ENCODE results near the gene GRIP1.
A peak's percentile ranks its signal among the peaks of the same experiment; 100 is the strongest.

Gene GRIP1

DNA sequence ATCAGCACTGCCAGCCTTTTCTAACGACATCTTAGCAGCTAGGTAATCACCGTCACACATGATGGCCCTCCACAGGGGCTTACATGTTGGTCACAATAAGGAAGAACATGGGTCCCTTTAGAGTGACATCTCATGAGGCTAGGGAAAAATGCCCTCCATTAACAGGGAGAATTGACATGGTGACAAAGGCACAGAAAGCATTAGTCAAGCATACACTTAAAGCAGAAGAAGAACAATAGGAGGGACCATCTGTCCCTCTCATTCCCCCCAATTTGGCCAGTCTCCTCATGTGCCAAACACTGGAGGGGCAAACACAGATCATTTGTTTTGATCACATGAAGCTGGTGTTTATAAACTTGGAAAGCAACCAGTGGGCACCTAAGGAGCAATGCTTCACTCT lies 78.0 kb downstream of the GRIP1 start:
- no peaks in the 10 kb centered on the region for H3K36me3 Mint-ChIP-seq (ENCODE audit: insufficient read depth)
- ATAC-seq (replicated peaks; ENCODE audit: extremely low read depth, poor library complexity, severe bottlenecking) (no peak), DNase-seq (ENCODE audit: low spot score in 2 of 2) (no peak)
- H3K4me3 Mint-ChIP-seq: no peak overlapping the region
- H3K9me3 Mint-ChIP-seq: no peaks in the 10 kb centered on the region
- H3K27me3 Mint-ChIP-seq: no peaks in the 10 kb centered on the region
- H3K4me1 Mint-ChIP-seq: no peaks in the 10 kb centered on the region
- no peak overlapping the region for H3K27ac Mint-ChIP-seq (ENCODE audit: low read depth)

DNA sequence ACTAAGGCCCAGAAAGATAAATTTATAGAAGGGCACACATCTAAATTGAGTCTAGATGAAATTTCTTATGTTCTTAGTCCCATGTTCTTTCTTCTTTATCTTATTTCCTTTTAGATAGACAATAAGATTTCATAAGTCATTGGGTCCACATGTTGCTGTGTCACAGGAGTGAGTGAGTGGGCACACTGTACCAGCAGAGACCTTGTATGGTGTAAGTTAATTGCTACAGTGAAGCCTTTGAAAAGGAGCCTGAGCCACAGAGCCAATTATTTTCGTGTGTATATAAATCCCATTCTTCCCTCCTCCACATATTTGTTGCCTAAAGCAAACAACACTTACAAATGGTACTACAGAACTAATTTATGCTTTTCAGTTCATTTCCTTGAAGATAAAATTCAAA lies 79.1 kb downstream of the GRIP1 start:
- Mint-ChIP-seq H3K9me3 (no peaks in the 10 kb centered on the region), H3K4me3 (no peak overlapping the region), H3K36me3 (ENCODE audit: insufficient read depth) (no peaks in the 10 kb centered on the region), H3K4me1 (no peaks in the 10 kb centered on the region), H3K27ac (ENCODE audit: low read depth) (no peak overlapping the region), H3K27me3 (peaks cover 3% of the 10 kb centered on the region)
- ATAC-seq (replicated peaks; ENCODE audit: extremely low read depth, poor library complexity, severe bottlenecking) (no peak), DNase-seq (ENCODE audit: low spot score in 2 of 2) (no peak)

DNA sequence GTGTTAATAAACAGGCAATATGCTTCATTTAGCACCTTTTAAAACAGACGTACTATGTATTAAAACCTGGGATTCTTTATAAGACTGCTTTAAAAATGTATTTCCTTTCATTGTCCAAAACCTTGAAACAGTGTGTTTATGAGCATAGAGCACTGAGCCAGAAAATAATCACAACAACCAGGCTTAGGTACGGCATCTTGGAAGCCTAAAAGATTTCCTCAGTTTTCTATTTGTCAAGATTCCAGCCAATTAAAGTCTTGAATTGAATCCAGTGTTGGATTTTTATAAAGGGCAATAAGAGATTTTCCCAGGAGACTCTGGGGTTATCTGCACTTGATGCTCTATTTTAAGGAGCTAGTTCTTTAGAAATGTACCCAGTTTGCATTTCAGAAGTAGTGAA lies 80.3 kb downstream of the GRIP1 start:
- Mint-ChIP-seq H3K4me3 (no peak overlapping the region), H3K36me3 (ENCODE audit: insufficient read depth) (no peaks in the 10 kb centered on the region), H3K27ac (ENCODE audit: low read depth) (no peak overlapping the region), H3K4me1 (no peaks in the 10 kb centered on the region), H3K27me3 (peaks cover 9% of the 10 kb centered on the region), H3K9me3 (no peaks in the 10 kb centered on the region)
- no peak for DNase-seq (ENCODE audit: low spot score in 2 of 2)
- ATAC-seq (replicated peaks; ENCODE audit: extremely low read depth, poor library complexity, severe bottlenecking): no peak

DNA sequence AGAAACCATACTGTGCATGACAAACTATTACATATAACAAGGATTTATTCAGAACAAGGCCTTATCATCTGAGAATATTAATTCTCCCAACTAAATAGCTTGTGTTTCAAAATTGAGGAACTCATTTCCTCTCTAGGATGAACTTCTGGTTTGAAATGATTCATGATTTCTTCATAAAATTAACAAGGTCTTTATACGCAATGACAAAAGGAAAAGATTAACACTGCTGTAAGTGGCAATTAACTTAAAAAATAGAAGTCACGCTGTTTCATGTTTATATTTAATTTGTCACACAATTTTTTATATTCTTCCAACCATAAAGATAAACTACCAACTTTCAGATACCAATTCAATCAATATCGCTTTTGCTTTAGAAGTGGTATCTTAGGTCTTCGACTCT lies 80.8 kb downstream of the GRIP1 start:
- no peak overlapping the region for H3K4me3 Mint-ChIP-seq
- H3K9me3 Mint-ChIP-seq: no peaks in the 10 kb centered on the region
- peaks cover 9% of the 10 kb centered on the region for H3K27me3 Mint-ChIP-seq
- H3K27ac Mint-ChIP-seq (ENCODE audit: low read depth): no peak overlapping the region
- ATAC-seq (replicated peaks; ENCODE audit: extremely low read depth, poor library complexity, severe bottlenecking) (no peak), DNase-seq (ENCODE audit: low spot score in 2 of 2) (no peak)
- no peaks in the 10 kb centered on the region for H3K36me3 Mint-ChIP-seq (ENCODE audit: insufficient read depth)
- H3K4me1 Mint-ChIP-seq: no peaks in the 10 kb centered on the region

DNA sequence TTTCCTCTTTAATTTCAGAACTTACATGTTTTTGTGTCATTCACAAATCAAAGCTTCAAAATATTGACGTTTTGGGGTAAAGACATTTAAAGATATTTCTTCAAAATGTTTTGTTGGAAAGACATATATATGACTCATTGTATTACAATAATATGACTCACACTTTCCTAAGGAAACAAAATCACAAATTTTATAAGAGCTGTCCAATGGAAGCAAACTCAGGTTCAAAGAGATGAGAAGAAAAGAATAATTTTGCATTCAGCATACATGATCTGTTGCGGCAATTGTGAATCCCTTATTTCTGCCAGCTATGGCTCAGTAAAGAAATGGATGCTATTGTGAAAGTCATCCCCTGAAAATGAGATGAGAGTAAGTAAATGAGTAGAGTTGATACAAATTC lies 82.7 kb downstream of the GRIP1 start:
- DNase-seq (ENCODE audit: low spot score in 2 of 2) (no peak), ATAC-seq (replicated peaks; ENCODE audit: extremely low read depth, poor library complexity, severe bottlenecking) (no peak)
- no peak overlapping the region for H3K4me3 Mint-ChIP-seq

DNA sequence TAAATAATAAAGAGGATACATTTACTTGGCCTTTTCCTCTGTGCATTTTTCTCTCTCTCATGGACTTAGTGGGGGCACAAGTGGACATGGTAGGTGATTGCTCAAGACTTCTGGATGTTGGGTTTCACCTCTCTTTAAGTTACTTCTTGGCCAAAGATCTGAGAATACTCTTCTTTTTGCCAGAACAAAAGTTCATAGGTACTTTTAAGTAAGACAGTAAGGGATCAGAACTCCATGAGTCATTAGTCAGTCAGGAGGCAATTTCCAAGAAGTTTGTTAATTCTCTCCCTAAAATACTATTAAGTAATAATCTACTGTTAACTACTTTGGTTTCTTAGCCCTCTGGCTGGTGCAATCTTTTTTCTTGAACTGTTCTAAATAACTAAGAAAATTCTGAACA lies 84.2 kb downstream of the GRIP1 start:
- Mint-ChIP-seq H3K4me1 (no peaks in the 10 kb centered on the region), H3K27me3 (peaks cover 9% of the 10 kb centered on the region)
- DNase-seq (ENCODE audit: low spot score in 2 of 2): no peak

More for the DNA sequence above, 82.7 kb downstream of the GRIP1 start:
- Mint-ChIP-seq H3K27ac (ENCODE audit: low read depth) (no peak overlapping the region), H3K9me3 (no peaks in the 10 kb centered on the region), H3K4me1 (no peaks in the 10 kb centered on the region), H3K27me3 (peaks cover 9% of the 10 kb centered on the region), H3K36me3 (ENCODE audit: insufficient read depth) (no peaks in the 10 kb centered on the region)

DNA sequence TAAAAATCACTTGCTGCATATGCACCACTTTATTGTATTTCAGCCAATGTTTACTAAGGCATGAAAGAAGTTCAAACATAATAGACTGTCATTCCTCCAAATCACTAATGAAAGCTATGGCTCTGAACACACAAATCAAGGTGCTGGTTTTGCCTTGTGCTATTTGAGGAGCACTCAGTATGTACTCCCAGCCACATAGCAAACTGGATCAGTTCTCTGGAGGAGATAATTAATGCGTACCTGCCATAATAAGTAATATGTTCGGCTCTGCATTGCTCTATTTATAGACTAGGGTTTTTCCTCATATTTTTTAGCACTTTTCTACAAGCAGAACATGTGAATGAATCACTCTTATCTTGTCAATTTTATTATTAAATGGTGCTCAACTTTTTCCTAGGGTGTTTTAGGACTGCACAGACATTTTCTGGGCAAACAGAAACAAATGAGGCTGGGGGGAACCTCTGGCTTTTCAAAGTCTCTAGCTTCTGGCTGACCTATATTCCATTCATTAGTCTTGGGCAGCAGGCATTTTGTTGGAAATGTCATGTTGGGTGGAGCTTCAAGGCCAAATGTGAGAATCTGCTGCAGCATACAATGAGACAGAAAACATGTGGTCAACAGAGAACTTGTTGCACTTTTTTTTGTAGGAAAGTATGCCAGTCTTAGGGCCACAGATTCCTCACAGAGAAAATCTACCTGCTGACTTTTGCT lies 88.4 kb downstream of the GRIP1 start:
- ATAC-seq (replicated peaks; ENCODE audit: extremely low read depth, poor library complexity, severe bottlenecking): no peak
- Mint-ChIP-seq H3K36me3 (ENCODE audit: insufficient read depth) (no peaks in the 10 kb centered on the region), H3K27ac (ENCODE audit: low read depth) (no peak overlapping the region), H3K27me3 (peaks cover 9% of the 10 kb centered on the region), H3K4me3 (no peak overlapping the region), H3K4me1 (no peaks in the 10 kb centered on the region), H3K9me3 (no peaks in the 10 kb centered on the region)
- no peak for DNase-seq (ENCODE audit: low spot score in 2 of 2)

More for the DNA sequence above, 84.2 kb downstream of the GRIP1 start:
- ATAC-seq (replicated peaks; ENCODE audit: extremely low read depth, poor library complexity, severe bottlenecking): no peak
- Mint-ChIP-seq H3K36me3 (ENCODE audit: insufficient read depth) (no peaks in the 10 kb centered on the region), H3K27ac (ENCODE audit: low read depth) (no peak overlapping the region), H3K9me3 (no peaks in the 10 kb centered on the region), H3K4me3 (no peak overlapping the region)

DNA sequence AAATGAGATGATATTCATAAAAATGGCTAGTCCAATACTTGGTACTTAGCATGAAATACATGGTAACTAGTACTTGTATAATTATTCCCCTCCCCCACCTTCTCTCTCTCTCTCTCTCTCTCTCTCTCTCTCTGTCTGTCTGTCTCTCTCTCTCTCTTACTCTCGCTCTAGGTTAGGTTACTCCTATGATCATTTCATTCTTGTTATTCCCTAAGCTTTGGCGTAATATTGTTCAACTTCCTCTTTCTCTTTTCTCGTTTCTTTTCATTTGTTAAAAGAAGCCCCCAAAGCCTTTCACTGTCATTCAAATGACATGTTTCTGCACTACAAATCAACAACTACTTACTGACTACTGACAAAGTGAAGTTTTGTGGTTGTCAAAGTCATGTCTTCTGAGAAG lies 89.8 kb downstream of the GRIP1 start:
- H3K9me3 Mint-ChIP-seq: no peaks in the 10 kb centered on the region
- H3K36me3 Mint-ChIP-seq (ENCODE audit: insufficient read depth): no peaks in the 10 kb centered on the region
- H3K4me1 Mint-ChIP-seq: no peaks in the 10 kb centered on the region
- H3K27me3 Mint-ChIP-seq: no peaks in the 10 kb centered on the region
- no peak overlapping the region for H3K4me3 Mint-ChIP-seq
- no peak for DNase-seq (ENCODE audit: low spot score in 2 of 2)
- no peak for ATAC-seq (replicated peaks; ENCODE audit: extremely low read depth, poor library complexity, severe bottlenecking)
- peak overlapping the region; percentile 12 for H3K27ac Mint-ChIP-seq (ENCODE audit: low read depth)

DNA sequence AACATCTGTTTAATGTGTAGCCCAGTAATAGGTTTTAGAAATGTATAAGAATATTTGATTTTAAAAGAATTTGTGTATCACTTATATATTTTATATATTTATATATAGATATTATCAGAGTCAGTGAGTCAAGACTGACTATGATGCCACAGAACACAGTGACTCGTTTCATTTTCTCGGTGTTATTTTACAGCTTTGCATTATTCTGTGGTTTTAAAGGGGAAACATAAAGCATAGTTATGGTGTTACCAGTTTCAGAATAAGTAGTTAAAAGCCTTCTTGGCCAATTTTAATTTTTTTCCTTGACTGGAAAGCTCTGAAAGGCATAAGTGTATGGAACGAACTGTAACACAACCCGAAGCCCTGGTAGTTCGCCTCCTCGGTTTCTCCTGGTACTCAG lies 91.0 kb downstream of the GRIP1 start:
- Mint-ChIP-seq H3K9me3 (no peaks in the 10 kb centered on the region), H3K4me3 (no peak overlapping the region), H3K27ac (ENCODE audit: low read depth) (no peak overlapping the region), H3K27me3 (no peaks in the 10 kb centered on the region), H3K4me1 (no peaks in the 10 kb centered on the region), H3K36me3 (ENCODE audit: insufficient read depth) (no peaks in the 10 kb centered on the region)
- ATAC-seq (replicated peaks; ENCODE audit: extremely low read depth, poor library complexity, severe bottlenecking) (no peak), DNase-seq (ENCODE audit: low spot score in 2 of 2) (no peak)

DNA sequence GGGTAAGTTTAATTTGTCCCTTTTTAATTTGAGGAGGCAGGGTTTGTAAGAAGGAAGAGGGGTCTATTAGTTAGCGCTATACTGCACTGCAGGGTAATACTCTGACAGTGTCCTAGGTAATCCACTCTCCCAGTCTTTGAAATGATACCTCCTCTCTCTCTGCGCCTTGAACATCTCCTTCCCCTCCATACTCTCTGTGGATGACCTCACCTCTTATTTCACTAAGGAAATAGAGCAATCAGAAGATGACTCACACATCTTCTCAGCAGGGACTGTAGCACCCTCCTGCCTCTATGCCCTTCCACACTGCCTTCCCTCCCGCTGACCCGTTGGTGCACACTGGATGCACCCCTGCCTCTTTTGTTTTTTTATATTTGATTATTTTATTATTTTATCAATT lies 94.2 kb downstream of the GRIP1 start:
- no peak overlapping the region for H3K27ac Mint-ChIP-seq (ENCODE audit: low read depth)
- no peak overlapping the region for H3K4me3 Mint-ChIP-seq
- H3K36me3 Mint-ChIP-seq (ENCODE audit: insufficient read depth): no peaks in the 10 kb centered on the region
- no peak for DNase-seq (ENCODE audit: low spot score in 2 of 2)
- H3K27me3 Mint-ChIP-seq: no peaks in the 10 kb centered on the region
- no peaks in the 10 kb centered on the region for H3K4me1 Mint-ChIP-seq
- no peaks in the 10 kb centered on the region for H3K9me3 Mint-ChIP-seq
- no peak for ATAC-seq (replicated peaks; ENCODE audit: extremely low read depth, poor library complexity, severe bottlenecking)

DNA sequence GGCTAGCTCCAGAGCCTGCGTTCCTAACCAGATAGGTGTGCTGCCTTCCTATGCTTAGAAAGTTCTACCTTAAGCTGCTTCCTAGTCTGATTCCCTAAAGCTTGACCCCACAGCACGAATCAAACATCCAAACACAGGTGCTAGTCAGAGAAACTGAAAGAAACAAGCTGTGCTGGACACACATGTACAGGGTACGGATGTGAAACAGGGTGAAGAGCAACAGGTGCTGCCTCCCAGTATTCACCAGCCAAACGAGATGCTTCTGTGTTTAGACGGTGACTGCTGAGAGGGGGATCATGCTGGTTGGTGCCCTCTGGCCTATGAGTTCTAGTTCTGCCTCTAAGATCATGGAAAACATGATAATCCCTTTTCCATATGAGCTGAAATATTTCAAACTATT lies 105.3 kb downstream of the GRIP1 start:
- Mint-ChIP-seq H3K4me3 (no peak overlapping the region), H3K36me3 (ENCODE audit: insufficient read depth) (no peaks in the 10 kb centered on the region), H3K9me3 (peaks cover under 1% of the 10 kb centered on the region), H3K27ac (ENCODE audit: low read depth) (no peak overlapping the region), H3K27me3 (peaks cover 48% of the 10 kb centered on the region), H3K4me1 (no peaks in the 10 kb centered on the region)
- ATAC-seq (replicated peaks; ENCODE audit: extremely low read depth, poor library complexity, severe bottlenecking) (no peak), DNase-seq (ENCODE audit: low spot score in 2 of 2) (no peak)

DNA sequence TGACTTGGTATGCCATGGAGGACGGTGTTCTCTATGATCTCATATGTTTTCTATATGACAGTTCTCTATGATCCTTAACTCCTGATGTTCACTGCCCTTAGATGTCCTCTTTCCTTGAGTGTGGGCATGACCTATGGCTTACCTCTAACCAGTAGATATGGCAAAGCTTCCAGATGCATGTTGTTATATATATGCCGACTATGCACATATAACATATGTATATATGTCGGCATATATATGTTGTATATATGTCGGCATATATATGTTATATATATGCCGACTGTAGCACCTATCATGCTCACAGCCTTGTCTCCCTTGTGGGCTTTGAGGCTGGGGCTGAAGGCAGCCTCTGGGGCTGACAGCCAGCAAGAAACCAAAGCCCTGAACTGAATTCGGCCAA lies 106.0 kb downstream of the GRIP1 start:
- peaks cover 56% of the 10 kb centered on the region for H3K27me3 Mint-ChIP-seq
- H3K9me3 Mint-ChIP-seq: peaks cover 6% of the 10 kb centered on the region

DNA sequence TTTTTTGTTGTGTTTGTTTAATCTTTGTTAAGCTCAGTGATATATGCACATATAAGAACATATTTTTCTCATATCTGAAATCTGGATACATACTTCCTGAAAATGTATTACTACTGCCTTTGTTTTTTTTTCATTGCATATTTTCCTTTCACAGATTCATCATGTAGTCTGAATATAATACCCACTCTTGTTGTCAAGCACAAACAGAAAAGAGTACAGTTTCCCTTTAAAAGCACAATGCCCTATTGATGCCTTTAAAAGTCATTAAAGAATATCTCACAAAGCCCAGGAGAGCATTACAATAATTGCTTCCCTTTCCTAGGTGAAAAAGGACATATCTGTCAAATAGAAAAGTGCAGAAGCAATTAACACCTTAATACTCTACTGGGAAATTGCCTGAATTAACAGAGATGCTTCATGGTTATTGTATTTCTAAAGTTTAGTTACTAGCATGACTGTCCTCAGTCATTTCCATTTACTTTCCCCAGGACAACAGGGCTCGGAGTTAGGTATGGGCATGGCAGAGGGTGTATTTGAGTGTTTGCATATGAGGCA lies 107.4 kb downstream of the GRIP1 start:
- Mint-ChIP-seq H3K27ac (ENCODE audit: low read depth) (no peak overlapping the region), H3K36me3 (ENCODE audit: insufficient read depth) (no peaks in the 10 kb centered on the region), H3K4me3 (no peak overlapping the region), H3K9me3 (peaks cover 6% of the 10 kb centered on the region), H3K27me3 (peaks cover 56% of the 10 kb centered on the region), H3K4me1 (no peaks in the 10 kb centered on the region)
- ATAC-seq (replicated peaks; ENCODE audit: extremely low read depth, poor library complexity, severe bottlenecking) (no peak), DNase-seq (ENCODE audit: low spot score in 2 of 2) (no peak)

More for the DNA sequence above, 106.0 kb downstream of the GRIP1 start:
- H3K4me3 Mint-ChIP-seq: no peak overlapping the region
- no peak for DNase-seq (ENCODE audit: low spot score in 2 of 2)
- no peak overlapping the region for H3K27ac Mint-ChIP-seq (ENCODE audit: low read depth)
- H3K36me3 Mint-ChIP-seq (ENCODE audit: insufficient read depth): no peaks in the 10 kb centered on the region
- no peak for ATAC-seq (replicated peaks; ENCODE audit: extremely low read depth, poor library complexity, severe bottlenecking)
- H3K4me1 Mint-ChIP-seq: no peaks in the 10 kb centered on the region
